Dendritic cell treated with granulocyte-macrophage colony-stimulating factor and Interleukin-4, amounts not matched to agents 40 ng/mL and 50 ng/mL, for 4 days (primary cell): ENCODE results near the gene ATP2C1.

Experiments used
- H3K27ac Mint-ChIP-seq: one replicate; pipeline ENCODE4 v1.8.0; 2022; ENCODE audit warnings: mild to moderate bottlenecking, mixed read lengths
- H3K27me3 Mint-ChIP-seq: one replicate; pipeline ENCODE4 v1.8.0; 2022; ENCODE audit warnings: mild to moderate bottlenecking, mixed read lengths
- H3K36me3 Mint-ChIP-seq: one replicate; pipeline ENCODE4 v1.8.0; 2022; ENCODE audit warnings: low read depth, mixed read lengths
- H3K4me1 Mint-ChIP-seq: one replicate; pipeline ENCODE4 v1.8.0; 2022; ENCODE audit warnings: low read depth, mixed read lengths
- H3K4me3 Mint-ChIP-seq: one replicate; pipeline ENCODE4 v1.8.0; 2022; ENCODE audit warnings: mild to moderate bottlenecking, moderate library complexity, mixed read lengths
- H3K9me3 Mint-ChIP-seq: one replicate; pipeline ENCODE4 v1.8.0; 2022; ENCODE audit warnings: mixed read lengths
- intact Hi-C: fragments of 100-400 bp; cut with micrococcal nuclease; formaldehyde crosslinking; loops from one replicate; pipeline ENCODE4 v1.15.0; 2022

Gene ATP2C1

GRCh38 chr3:130866327-130866726, 27.6 kb upstream of the ATP2C1 start:
- intact Hi-C loops: no loop called here
- Mint-ChIP-seq H3K27ac (no peak overlapping the region), H3K27me3 (no peaks in the 10 kb centered on the region), H3K36me3 (no peaks in the 10 kb centered on the region), H3K4me3 (no peak overlapping the region), H3K4me1 (peaks cover 7% of the 10 kb centered on the region), H3K9me3 (peaks cover 23% of the 10 kb centered on the region)

DNA sequence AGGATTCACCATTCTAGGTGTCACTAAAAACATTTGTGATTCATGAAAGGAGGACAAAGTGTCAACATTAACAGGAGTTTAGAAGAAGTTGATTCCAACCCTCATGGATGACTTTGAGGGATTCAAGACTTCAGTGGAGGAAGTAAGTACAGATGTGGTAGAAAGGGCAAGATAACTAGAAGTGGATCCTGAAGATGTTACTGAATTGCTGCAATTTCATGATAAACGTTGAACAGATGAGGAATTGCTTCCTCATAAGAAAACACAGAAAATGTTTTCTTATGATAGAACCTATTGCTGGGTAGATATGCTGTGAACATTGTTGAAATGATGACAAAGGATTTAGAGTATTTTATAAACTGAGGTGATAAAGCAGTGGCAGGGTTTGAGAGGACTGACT, 23.5 kb upstream of the ATP2C1 start:
- Mint-ChIP-seq H3K9me3 (peaks cover 5% of the 10 kb centered on the region), H3K4me1 (peaks cover 7% of the 10 kb centered on the region), H3K36me3 (no peaks in the 10 kb centered on the region), H3K27me3 (no peaks in the 10 kb centered on the region), H3K4me3 (no peak overlapping the region), H3K27ac (no peak overlapping the region)
- intact Hi-C loops: no loop called here

GRCh38 chr3:130876594-130876993, 17.3 kb upstream of the ATP2C1 start:
- no peaks in the 10 kb centered on the region for H3K36me3 Mint-ChIP-seq
- peaks cover 25% of the 10 kb centered on the region for H3K9me3 Mint-ChIP-seq
- intact Hi-C loops: no loop called here
- no peak overlapping the region for H3K27ac Mint-ChIP-seq
- no peak overlapping the region for H3K4me3 Mint-ChIP-seq
- peaks cover 5% of the 10 kb centered on the region for H3K4me1 Mint-ChIP-seq
- no peaks in the 10 kb centered on the region for H3K27me3 Mint-ChIP-seq

DNA sequence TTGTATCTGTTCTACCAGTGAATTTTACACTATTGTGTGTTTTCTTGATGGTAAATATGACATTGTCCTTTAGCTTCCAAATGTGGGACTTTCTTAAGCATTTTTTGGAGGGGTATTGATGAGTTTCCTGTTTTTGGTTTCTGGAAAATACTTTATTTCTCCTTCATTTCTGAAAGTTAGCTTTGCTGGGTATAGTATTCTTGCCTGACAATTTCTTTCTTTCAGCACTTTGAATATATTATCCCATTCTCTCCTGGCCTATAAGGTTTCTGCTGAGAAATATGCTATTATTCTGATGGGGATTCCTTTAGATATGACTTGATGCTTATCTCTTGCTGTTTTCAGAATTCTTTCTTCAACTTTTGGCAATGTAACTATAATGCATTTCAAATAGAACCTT, 15.4 kb upstream of the ATP2C1 start:
- H3K9me3 Mint-ChIP-seq: peaks cover 25% of the 10 kb centered on the region
- peaks cover 5% of the 10 kb centered on the region for H3K4me1 Mint-ChIP-seq
- H3K27ac Mint-ChIP-seq: no peak overlapping the region
- H3K36me3 Mint-ChIP-seq: no peaks in the 10 kb centered on the region
- H3K27me3 Mint-ChIP-seq: no peaks in the 10 kb centered on the region
- intact Hi-C loops: no loop called here
- H3K4me3 Mint-ChIP-seq: no peak overlapping the region

DNA sequence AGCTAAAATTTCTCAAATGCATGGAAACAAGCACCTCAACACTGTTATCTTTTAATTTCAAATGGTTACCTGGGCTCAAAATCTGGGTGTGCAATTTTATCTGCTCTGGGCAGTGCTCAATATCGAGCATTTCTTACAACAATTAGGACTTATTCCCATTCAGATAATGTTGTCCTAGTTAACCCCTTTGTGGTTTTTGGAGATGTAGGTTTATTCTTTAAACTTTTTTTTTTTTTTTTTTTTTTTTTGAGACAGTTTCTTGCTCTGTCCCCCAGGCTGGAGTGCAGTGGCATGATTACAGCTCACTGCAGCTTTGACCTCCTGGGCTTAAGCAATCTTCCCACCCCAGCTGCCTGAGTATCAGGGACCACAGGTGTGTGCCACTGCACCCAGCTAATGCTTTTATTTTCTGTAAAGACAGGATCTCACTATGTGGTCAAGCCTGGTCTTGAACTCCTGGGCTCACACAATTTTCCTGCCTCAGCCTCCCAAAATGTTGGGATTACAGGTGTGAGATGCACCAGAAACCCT, 4.4 kb upstream of the ATP2C1 start:
- Mint-ChIP-seq H3K4me3 (no peak overlapping the region), H3K4me1 (peaks cover under 1% of the 10 kb centered on the region), H3K27me3 (no peaks in the 10 kb centered on the region), H3K9me3 (peaks cover 10% of the 10 kb centered on the region), H3K27ac (no peak overlapping the region), H3K36me3 (peaks cover 12% of the 10 kb centered on the region)
- intact Hi-C loops: loop anchor here (10.0 kb wide), 1 partner anchor 55 kb away; no protein-coding TSS in a partner anchor

- peak overlapping the region; percentile 99 for H3K27ac Mint-ChIP-seq
- H3K36me3 Mint-ChIP-seq: peaks cover 16% of the 10 kb centered on the region
- H3K4me3 Mint-ChIP-seq: peak overlapping the region; percentile 89
- H3K27me3 Mint-ChIP-seq: no peaks in the 10 kb centered on the region
- H3K9me3 Mint-ChIP-seq: no peaks in the 10 kb centered on the region
- intact Hi-C loops: loop anchor here (1.0 to 10.0 kb wide), 4 partner anchors 41 to 612 kb away; partner anchors contain the start of genes MRPL3 and PIK3R4
- peaks cover 19% of the 10 kb centered on the region for H3K4me1 Mint-ChIP-seq
These were observed 1.0 kb upstream of the ATP2C1 start for GRCh38 chr3:130892759-130893375.

GRCh38 chr3:130894130-130894985, 474 bp downstream of the ATP2C1 start:
- Mint-ChIP-seq H3K9me3 (no peaks in the 10 kb centered on the region), H3K27ac (peak overlapping the region; percentile 99), H3K36me3 (peaks cover 16% of the 10 kb centered on the region), H3K27me3 (no peaks in the 10 kb centered on the region), H3K4me1 (peaks cover 19% of the 10 kb centered on the region), H3K4me3 (peak overlapping the region; percentile 89)
- intact Hi-C loops: loop anchor here (2.0 to 10.0 kb wide), 3 partner anchors 42 to 610 kb away; partner anchors contain the start of genes ASTE1, MRPL3 and NEK11

DNA sequence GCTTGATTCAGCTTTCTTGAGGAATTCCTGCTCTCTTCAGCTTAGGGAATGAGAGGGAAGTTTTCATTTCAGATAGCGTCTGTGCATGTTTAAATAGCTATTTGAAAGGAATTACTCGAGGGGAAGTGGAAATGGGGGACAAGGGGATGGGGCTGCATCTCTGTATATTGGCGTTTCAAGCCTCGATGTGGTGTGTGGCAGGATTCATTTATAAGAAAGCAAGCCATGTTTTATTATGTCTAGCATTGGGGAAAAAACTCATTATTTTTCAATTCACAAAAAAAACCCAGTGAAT, 1.0 kb downstream of the ATP2C1 start:
- Mint-ChIP-seq H3K9me3 (no peaks in the 10 kb centered on the region), H3K36me3 (peaks cover 16% of the 10 kb centered on the region), H3K4me1 (peaks cover 19% of the 10 kb centered on the region), H3K4me3 (peak overlapping the region; percentile 89), H3K27ac (peak overlapping the region; percentile 99), H3K27me3 (no peaks in the 10 kb centered on the region)
- intact Hi-C loops: loop anchor here (2.0 to 10.0 kb wide), 3 partner anchors 43 to 610 kb away; partner anchors contain the start of genes ASTE1, MRPL3 and NEK11

GRCh38 chr3:130895690-130896488, 2.0 kb downstream of the ATP2C1 start:
- Mint-ChIP-seq H3K4me1 (peaks cover 20% of the 10 kb centered on the region), H3K36me3 (peaks cover 16% of the 10 kb centered on the region)
- intact Hi-C loops: loop anchor here (2.0 to 10.0 kb wide), 2 partner anchors 131 to 609 kb away; partner anchors contain the start of genes ASTE1, MRPL3 and NEK11

DNA sequence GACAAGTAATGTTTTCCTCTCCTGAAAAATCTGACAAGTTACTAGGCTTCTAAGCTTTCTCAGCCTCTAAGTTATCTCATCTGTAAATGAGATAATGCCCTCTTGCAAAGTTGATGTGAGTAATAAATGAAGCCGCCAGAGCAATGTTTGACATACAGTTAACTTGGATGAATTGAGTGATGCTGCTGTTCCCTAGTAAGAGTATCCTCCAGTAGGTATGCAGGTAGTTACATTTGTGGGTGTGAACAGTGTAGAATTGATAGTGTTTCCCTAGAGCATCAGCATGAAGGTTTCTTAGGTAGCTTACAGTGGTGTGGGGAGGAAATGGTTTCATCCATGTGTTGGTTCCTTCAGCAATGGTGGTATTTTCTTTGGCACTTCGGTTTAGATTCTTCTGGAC, 3.4 kb downstream of the ATP2C1 start:
- no peaks in the 10 kb centered on the region for H3K9me3 Mint-ChIP-seq
- no peaks in the 10 kb centered on the region for H3K27me3 Mint-ChIP-seq
- H3K4me1 Mint-ChIP-seq: peaks cover 29% of the 10 kb centered on the region
- intact Hi-C loops: loop anchor here (10.0 kb wide), 1 partner anchor 607 kb away; the partner anchor contains the start of gene MRPL3
- no peak overlapping the region for H3K27ac Mint-ChIP-seq
- H3K4me3 Mint-ChIP-seq: no peak overlapping the region
- H3K36me3 Mint-ChIP-seq: peaks cover 16% of the 10 kb centered on the region

More at GRCh38 chr3:130895690-130896488, 2.0 kb downstream of the ATP2C1 start:
- Mint-ChIP-seq H3K27ac (no peak overlapping the region), H3K27me3 (no peaks in the 10 kb centered on the region), H3K4me3 (peak overlapping the region; percentile 89), H3K9me3 (no peaks in the 10 kb centered on the region)

GRCh38 chr3:130900959-130901358, 7.1 kb downstream of the ATP2C1 start:
- intact Hi-C loops: no loop called here
- Mint-ChIP-seq H3K4me1 (peaks cover 26% of the 10 kb centered on the region), H3K27me3 (no peaks in the 10 kb centered on the region), H3K27ac (no peak overlapping the region), H3K4me3 (no peak overlapping the region), H3K36me3 (no peaks in the 10 kb centered on the region), H3K9me3 (no peaks in the 10 kb centered on the region)

GRCh38 chr3:130901463-130902204, 7.8 kb downstream of the ATP2C1 start:
- Mint-ChIP-seq H3K27ac (no peak overlapping the region), H3K9me3 (no peaks in the 10 kb centered on the region), H3K4me3 (no peak overlapping the region), H3K36me3 (no peaks in the 10 kb centered on the region), H3K27me3 (no peaks in the 10 kb centered on the region), H3K4me1 (peaks cover 26% of the 10 kb centered on the region)
- intact Hi-C loops: no loop called here

GRCh38 chr3:130903412-130903908, 9.6 kb downstream of the ATP2C1 start:
- no peaks in the 10 kb centered on the region for H3K36me3 Mint-ChIP-seq
- H3K27ac Mint-ChIP-seq: no peak overlapping the region
- intact Hi-C loops: no loop called here
- H3K27me3 Mint-ChIP-seq: no peaks in the 10 kb centered on the region
- no peaks in the 10 kb centered on the region for H3K9me3 Mint-ChIP-seq
- peaks cover 26% of the 10 kb centered on the region for H3K4me1 Mint-ChIP-seq
- H3K4me3 Mint-ChIP-seq: no peak overlapping the region
